CD14-positive monocyte (primary cell): ENCODE results near the gene TIFAB. TPM values are rescaled to one million over a fixed set of nuclear protein-coding genes. Genes with fewer than 3 reads are reported as not detected.

Experiments used
- DNase-seq, 3 donors: peaks; one replicate each; pipeline ENCODE4 v3.0.0-alpha.2; 2011 to 2022
- H2AFZ ChIP-seq: 2 replicates; pipeline ENCODE4 v1.6.0; 2012; ENCODE audit warnings: mild to moderate bottlenecking, low read depth, low read length, inconsistent platforms; ENCODE audit not compliant: insufficient read depth, poor library complexity, severe bottlenecking
- H3K27ac ChIP-seq, 2 donors: 1 replicate in 1 of 2; 2 replicates in 1 of 2; pipeline ENCODE4 v1.5.1; 2012 to 2013; ENCODE audit warnings: low read length in 2 of 2, control low read depth in 1 of 2, inconsistent platforms in 1 of 2, low read depth in 1 of 2, mild to moderate bottlenecking in 1 of 2
- H3K27me3 ChIP-seq, 2 donors: one replicate each; pipeline versions ENCODE4 v1.6.0 to v1.6.1; 2011 to 2013; ENCODE audit warnings: low read length in 2 of 2; ENCODE audit not compliant: control insufficient read depth in 2 of 2, insufficient read depth in 2 of 2
- H3K36me3 ChIP-seq, 2 donors: replicated peaks in 1 of 2; 1 replicate in 1 of 2; 2 replicates in 1 of 2; pipeline versions ENCODE4 v1.5.1 to v1.6.1; 2012 to 2013; ENCODE audit warnings: low read length in 2 of 2, control low read depth in 1 of 2, inconsistent platforms in 1 of 2, mild to moderate bottlenecking in 1 of 2; ENCODE audit not compliant: insufficient read depth in 2 of 2, control insufficient read depth in 1 of 2
- H3K4me1 ChIP-seq, 2 donors: 1 replicate in 1 of 2; 2 replicates in 1 of 2; pipeline versions ENCODE4 v1.5.1 to v1.6.1; 2012 to 2013; ENCODE audit warnings: low read length in 2 of 2, control low read depth in 1 of 2, inconsistent platforms in 1 of 2, mild to moderate bottlenecking in 1 of 2, moderate library complexity in 1 of 2; ENCODE audit not compliant: insufficient read depth in 2 of 2, control insufficient read depth in 1 of 2
- H3K4me2 ChIP-seq: replicated peaks from 2 replicates; pipeline ENCODE3; 2012; ENCODE audit warnings: low read length, moderate library complexity, mild to moderate bottlenecking; ENCODE audit not compliant: poor library complexity, severe bottlenecking; ENCODE audit errors: extremely low read depth
- H3K4me3 ChIP-seq, 3 experiments: fragments of 200-600 bp in 1 of 3; sonication (generic) in 1 of 3; replicated peaks in 1 of 3; 1 replicate in 2 of 3; 2 replicates in 1 of 3; pipeline ENCODE4 v1.5.1; 2011 to 2013; ENCODE audit warnings: low read length in 3 of 3, mild to moderate bottlenecking in 3 of 3, control low read depth in 2 of 3, low read depth in 2 of 3, inconsistent platforms in 1 of 3, moderate library complexity in 1 of 3
- H3K79me2 ChIP-seq: 2 replicates; pipeline ENCODE4 v1.6.0; 2012; ENCODE audit warnings: mild to moderate bottlenecking, control low read depth, inconsistent platforms, low read length, moderate library complexity; ENCODE audit not compliant: insufficient read depth
- H3K9ac ChIP-seq: 2 replicates; pipeline ENCODE4 v1.6.0; 2017; ENCODE audit warnings: low read length, mild to moderate bottlenecking; ENCODE audit not compliant: insufficient read depth, poor library complexity, severe bottlenecking
- H3K9me3 ChIP-seq, 2 donors: replicated peaks in 1 of 2; 1 replicate in 1 of 2; 2 replicates in 1 of 2; pipeline versions ENCODE4 v1.5.1 to v1.6.1; 2012 to 2013; ENCODE audit warnings: low read length in 2 of 2, control low read depth in 1 of 2; ENCODE audit not compliant: control insufficient read depth in 1 of 2, insufficient read depth in 1 of 2
- H4K20me1 ChIP-seq: 2 replicates; pipeline ENCODE4 v1.6.0; 2012; ENCODE audit warnings: mild to moderate bottlenecking, low read length, control low read depth, moderate library complexity; ENCODE audit not compliant: insufficient read depth
- H3K27ac Mint-ChIP-seq, 7 donors: one replicate each; pipeline ENCODE4 v1.8.0; 2020; ENCODE audit warnings: mild to moderate bottlenecking in 7 of 7, mixed read lengths in 7 of 7, moderate library complexity in 6 of 7, inconsistent platforms in 2 of 7
- H3K27me3 Mint-ChIP-seq, 3 donors: one replicate each; pipeline ENCODE4 v1.8.0; 2021 to 2022; ENCODE audit warnings: low read depth in 3 of 3, mild to moderate bottlenecking in 3 of 3, mixed read lengths in 3 of 3, moderate library complexity in 3 of 3, inconsistent platforms in 1 of 3
- H3K36me3 Mint-ChIP-seq, 2 donors: one replicate each; pipeline ENCODE4 v1.8.0; 2020; ENCODE audit warnings: mixed read lengths in 2 of 2, inconsistent platforms in 1 of 2, mild to moderate bottlenecking in 1 of 2
- H3K4me1 Mint-ChIP-seq: one replicate; pipeline ENCODE4 v1.8.0; 2020; ENCODE audit warnings: mild to moderate bottlenecking, mixed read lengths
- H3K4me3 Mint-ChIP-seq, 2 donors: one replicate each; pipeline ENCODE4 v1.8.0; 2020; ENCODE audit warnings: mild to moderate bottlenecking in 2 of 2, mixed read lengths in 2 of 2, moderate library complexity in 1 of 2
- H3K9me3 Mint-ChIP-seq, 7 donors: one replicate each; pipeline ENCODE4 v1.8.0; 2020 to 2022; ENCODE audit warnings: mixed read lengths in 7 of 7, mild to moderate bottlenecking in 6 of 7, moderate library complexity in 6 of 7, inconsistent platforms in 2 of 7
- WGBS: methylation state at CpG from one replicate; pipeline ENCODE4 v1.1.5; 2013; ENCODE audit warnings: missing lambda C conversion rate; ENCODE audit not compliant: insufficient coverage; 5-methylcytosine and 5-hydroxymethylcytosine counted together
- intact Hi-C, 2 donors: fragments of 100-400 bp; cut with micrococcal nuclease; formaldehyde crosslinking; loops; one replicate each; pipeline versions ENCODE4 v1.15.0 to v1.15.1; 2023
- polyA plus RNA-seq, 3 donors: library from polyadenylated mRNA; depleted of rRNA in 1 of 3; unstranded in 2 of 3; stranded (reverse) in 1 of 3; fragments of 300-500 nt in 2 of 3; fragments of >200 nt in 1 of 3; fragmentation: Illumina TruSeq in 2 of 3; gene quantifications; 1 replicate in 2 of 3; 2 replicates in 1 of 3; pipeline ENCODE4 v1.2.3, GENCODE V29; 2012 to 2021
- TF ChIP-seq, protein P1 (sequence below): fragments of 200-600 bp; IDR thresholded peaks from one replicate; pipeline ENCODE4 v1.8.0; 2022; ENCODE audit warnings: antibody characterized with exemption, mild to moderate bottlenecking

Gene TIFAB
- polyA plus RNA-seq, 3 donors = 0.29 to 0.71 (median 0.50) TPM

- H3K27ac Mint-ChIP-seq = no peak overlapping the region
Observed at GRCh38 chr5:135458356-135458755, 6.2 kb upstream of the TIFAB start.

DNA sequence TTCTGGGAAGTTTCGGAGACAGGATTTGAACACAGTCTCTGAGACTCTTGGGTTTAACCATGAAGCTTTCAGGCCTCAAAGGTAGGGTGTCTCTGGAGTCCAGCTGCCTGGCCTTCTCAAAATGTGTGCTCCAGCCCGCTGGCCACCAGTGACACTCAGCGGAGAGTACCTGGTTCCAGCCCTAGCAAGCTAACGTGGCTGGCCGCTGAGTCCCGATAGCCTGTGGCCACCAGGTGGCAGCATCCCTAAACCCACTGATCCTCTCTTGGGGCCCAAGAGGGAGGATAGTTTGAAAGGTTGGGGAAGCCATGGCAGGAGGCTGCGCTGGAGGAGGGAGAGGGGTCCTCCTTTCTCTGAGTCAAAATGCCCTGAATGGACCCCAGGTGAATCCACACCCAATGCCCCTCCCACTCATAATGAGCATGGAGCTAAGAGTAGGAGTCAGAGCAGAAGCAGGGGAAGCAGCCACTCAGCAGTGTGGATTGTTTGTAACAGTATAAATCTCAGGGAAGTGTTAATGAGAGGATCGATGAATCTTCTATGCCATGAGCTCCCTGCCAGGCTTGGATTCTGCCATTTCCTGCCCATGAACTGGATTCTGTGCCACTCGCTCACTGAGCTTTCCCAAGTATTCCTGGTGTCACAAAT is 5.4 kb upstream of the TIFAB start:
- intact Hi-C loops = loop anchor here (5.0 kb wide), 2 partner anchors 35 to 60 kb away; partner anchors contain the start of gene MACROH2A1 (in 2 of the 2)
- 57% methylated on average over 5 of the region's 9 CpGs for WGBS
- no peak overlapping the region for H3K4me3 Mint-ChIP-seq

More at GRCh38 chr5:135458356-135458755, 6.2 kb upstream of the TIFAB start:
- no peaks in the 10 kb centered on the region for H3K27me3 ChIP-seq
- H3K9me3 ChIP-seq = no peaks in the 10 kb centered on the region
- peaks cover 36 to 38% of the 10 kb centered on the region in 2 donors for H3K4me1 ChIP-seq
- intact Hi-C loops = loop anchor here (5.0 kb wide), 2 partner anchors 36 to 61 kb away; partner anchors contain the start of gene MACROH2A1 (in 2 of the 2)
- H3K9me3 Mint-ChIP-seq = no peaks in the 10 kb centered on the region
- no peak overlapping the region for H3K4me3 Mint-ChIP-seq
- no peak overlapping the region for H3K4me3 ChIP-seq
- no peak overlapping the region for H3K27ac ChIP-seq
- no peak for DNase-seq
- H3K4me2 ChIP-seq = no peak overlapping the region
- peaks cover 0 to 14% (median 2%) of the 10 kb centered on the region in 3 donors for H3K27me3 Mint-ChIP-seq
- peaks cover 38% of the 10 kb centered on the region for H3K4me1 Mint-ChIP-seq
- WGBS = 94% methylated on average over 3 of the region's 4 CpGs
- no peak overlapping the region for H3K9ac ChIP-seq
- peaks cover 0 to 4% of the 10 kb centered on the region in 2 donors for H3K36me3 Mint-ChIP-seq
- TF ChIP-seq, protein P1, sequence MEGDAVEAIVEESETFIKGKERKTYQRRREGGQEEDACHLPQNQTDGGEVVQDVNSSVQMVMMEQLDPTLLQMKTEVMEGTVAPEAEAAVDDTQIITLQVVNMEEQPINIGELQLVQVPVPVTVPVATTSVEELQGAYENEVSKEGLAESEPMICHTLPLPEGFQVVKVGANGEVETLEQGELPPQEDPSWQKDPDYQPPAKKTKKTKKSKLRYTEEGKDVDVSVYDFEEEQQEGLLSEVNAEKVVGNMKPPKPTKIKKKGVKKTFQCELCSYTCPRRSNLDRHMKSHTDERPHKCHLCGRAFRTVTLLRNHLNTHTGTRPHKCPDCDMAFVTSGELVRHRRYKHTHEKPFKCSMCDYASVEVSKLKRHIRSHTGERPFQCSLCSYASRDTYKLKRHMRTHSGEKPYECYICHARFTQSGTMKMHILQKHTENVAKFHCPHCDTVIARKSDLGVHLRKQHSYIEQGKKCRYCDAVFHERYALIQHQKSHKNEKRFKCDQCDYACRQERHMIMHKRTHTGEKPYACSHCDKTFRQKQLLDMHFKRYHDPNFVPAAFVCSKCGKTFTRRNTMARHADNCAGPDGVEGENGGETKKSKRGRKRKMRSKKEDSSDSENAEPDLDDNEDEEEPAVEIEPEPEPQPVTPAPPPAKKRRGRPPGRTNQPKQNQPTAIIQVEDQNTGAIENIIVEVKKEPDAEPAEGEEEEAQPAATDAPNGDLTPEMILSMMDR = no peak
- no peaks in the 10 kb centered on the region for H3K36me3 ChIP-seq
- H2AFZ ChIP-seq = no peak overlapping the region
- H3K79me2 ChIP-seq = no peaks in the 10 kb centered on the region
- H4K20me1 ChIP-seq = no peaks in the 10 kb centered on the region

More for the DNA sequence above, 5.4 kb upstream of the TIFAB start:
- H3K36me3 Mint-ChIP-seq = peaks cover 0 to 4% of the 10 kb centered on the region in 2 donors
- TF ChIP-seq, protein P1 = peak; percentile 93
- Histone ChIP-seq H3K4me3 (no peak overlapping the region), H3K9me3 (no peaks in the 10 kb centered on the region), H4K20me1 (no peaks in the 10 kb centered on the region), H3K4me1 (peaks cover 43 to 45% of the 10 kb centered on the region in 2 donors), H3K36me3 (no peaks in the 10 kb centered on the region), H3K27ac (no peak overlapping the region), H3K79me2 (peaks cover 4% of the 10 kb centered on the region), H3K9ac (no peak overlapping the region), H3K27me3 (no peaks in the 10 kb centered on the region), H3K4me2 (peak overlapping the region; percentile 10), H2AFZ (no peak overlapping the region)
- peak overlapping the region in 6 of 7 donors; percentile 18 to 98 (median 68) for H3K27ac Mint-ChIP-seq
- peak; percentile 62 to 80 (median 76) for DNase-seq
- H3K9me3 Mint-ChIP-seq = no peaks in the 10 kb centered on the region
- peaks cover 46% of the 10 kb centered on the region for H3K4me1 Mint-ChIP-seq
- H3K27me3 Mint-ChIP-seq = peaks cover 0 to 12% (median 0%) of the 10 kb centered on the region in 3 donors
